Karpas-422 (cell line): ENCODE data around the gene MMADHC. TPM values are rescaled to one million over a fixed set of nuclear protein-coding genes. Genes with fewer than 3 reads are reported as not detected.

ENCODE experiments used
- DNase-seq: peaks from one replicate; pipeline ENCODE4 v3.0.0-alpha.2; 2015
- H2AFZ ChIP-seq: fragments of 200-600 bp; sonication (generic); 2 replicates; pipeline ENCODE4 v1.6.1; 2014; ENCODE audit warnings: antibody characterized with exemption, low read length, mixed read lengths
- H3K27ac ChIP-seq: fragments of 200-600 bp; sonication (generic); 2 replicates; pipeline ENCODE4 v1.5.1; 2014; ENCODE audit warnings: mild to moderate bottlenecking, low read length, moderate library complexity
- H3K27me3 ChIP-seq: fragments of 200-600 bp; sonication (generic); 2 replicates; pipeline ENCODE4 v1.6.1; 2014; ENCODE audit warnings: low read length, mixed read lengths
- H3K36me3 ChIP-seq: fragments of 200-600 bp; sonication (generic); 2 replicates; pipeline ENCODE4 v1.6.1; 2014; ENCODE audit warnings: low read length, mixed read lengths; ENCODE audit not compliant: insufficient read depth
- H3K4me1 ChIP-seq: fragments of 200-600 bp; sonication (generic); 2 replicates; pipeline ENCODE4 v1.6.1; 2014; ENCODE audit warnings: mild to moderate bottlenecking, low read length, mixed read lengths
- H3K4me2 ChIP-seq: fragments of 200-600 bp; sonication (generic); 2 replicates; pipeline ENCODE4 v1.6.1; 2014; ENCODE audit warnings: low read length, low read depth, mild to moderate bottlenecking; ENCODE audit not compliant: poor library complexity, severe bottlenecking
- H3K4me3 ChIP-seq: fragments of 200-600 bp; sonication (generic); 2 replicates; pipeline ENCODE4 v1.5.1; 2014; ENCODE audit warnings: mild to moderate bottlenecking, antibody characterized with exemption, low read length, mixed read lengths
- H3K79me2 ChIP-seq: fragments of 200-600 bp; sonication (generic); 2 replicates; pipeline ENCODE4 v1.6.1; 2014; ENCODE audit warnings: mild to moderate bottlenecking, low read length, mixed read lengths
- H3K9ac ChIP-seq: fragments of 200-600 bp; sonication (generic); 2 replicates; pipeline ENCODE4 v1.6.0; 2014; ENCODE audit warnings: low read length
- H3K9me2 ChIP-seq: fragments of 200-600 bp; sonication (generic), shearing (Covaris generic); replicated peaks from 2 replicates; pipeline ENCODE4 v1.6.0; 2014; ENCODE audit warnings: mild to moderate bottlenecking, low read length, moderate library complexity; ENCODE audit not compliant: insufficient read depth
- H3K9me3 ChIP-seq: fragments of 300-700, 200-600 bp; sonication (generic); 2 replicates; pipeline ENCODE4 v1.6.1; 2014; ENCODE audit warnings: low read length, mixed read lengths
- H4K20me1 ChIP-seq: fragments of 200-600 bp; sonication (generic); 2 replicates; pipeline ENCODE4 v1.6.1; 2014; ENCODE audit warnings: mild to moderate bottlenecking, antibody characterized with exemption, low read length, low read depth; ENCODE audit not compliant: insufficient read depth
- total RNA-seq: library from RNA; depleted of rRNA; stranded (reverse); fragments of >200 nt; shearing (Covaris generic); gene quantifications from 2 replicates; pipeline ENCODE4 v1.2.3, GENCODE V29; 2014; ENCODE audit warnings: low replicate concordance

Gene MMADHC
- total RNA-seq, 1 experiment from 2014 or later = 110 TPM

GRCh38 chr2:149537092-149537726 is 50.4 kb downstream of the MMADHC start:
- H3K79me2 ChIP-seq = no peaks in the 10 kb centered on the region
- no peak overlapping the region for H3K4me3 ChIP-seq
- no peaks in the 10 kb centered on the region for H3K36me3 ChIP-seq
- H3K4me2 ChIP-seq = no peak overlapping the region
- H3K27ac ChIP-seq = no peak overlapping the region
- H3K9me3 ChIP-seq = no peaks in the 10 kb centered on the region
- H3K9ac ChIP-seq = no peak overlapping the region
- H2AFZ ChIP-seq = no peak overlapping the region
- H3K9me2 ChIP-seq = no peaks in the 10 kb centered on the region
- no peaks in the 10 kb centered on the region for H3K27me3 ChIP-seq
- no peaks in the 10 kb centered on the region for H3K4me1 ChIP-seq
- no peaks in the 10 kb centered on the region for H4K20me1 ChIP-seq
- DNase-seq = no peak

DNA sequence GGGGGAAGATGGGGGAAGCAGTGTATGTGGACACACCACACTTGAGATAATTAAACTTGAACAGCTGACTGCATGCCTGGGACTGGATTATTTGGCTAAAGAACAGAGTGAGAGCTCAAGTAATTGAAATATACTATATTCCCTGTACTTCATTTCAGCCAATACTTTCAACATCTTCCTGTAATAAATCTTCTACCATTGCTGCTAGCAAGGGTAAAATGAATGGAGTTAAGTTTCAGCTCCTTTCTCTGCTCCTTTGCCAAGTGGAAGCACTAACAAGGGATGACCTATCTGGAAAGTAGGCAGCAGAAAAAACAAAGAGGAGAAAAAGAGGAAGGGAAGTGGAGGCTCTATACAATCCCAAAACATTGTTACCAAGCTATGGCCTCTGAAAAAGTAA is 50.9 kb downstream of the MMADHC start:
- no peak overlapping the region for H2AFZ ChIP-seq
- H3K4me2 ChIP-seq = no peak overlapping the region
- H3K27me3 ChIP-seq = no peaks in the 10 kb centered on the region
- no peaks in the 10 kb centered on the region for H3K9me2 ChIP-seq
- H3K9ac ChIP-seq = no peak overlapping the region
- no peaks in the 10 kb centered on the region for H3K36me3 ChIP-seq
- H3K9me3 ChIP-seq = no peaks in the 10 kb centered on the region
- no peak overlapping the region for H3K27ac ChIP-seq
- no peak for DNase-seq
- H3K4me3 ChIP-seq = no peak overlapping the region
- H4K20me1 ChIP-seq = no peaks in the 10 kb centered on the region
- no peaks in the 10 kb centered on the region for H3K4me1 ChIP-seq
- no peaks in the 10 kb centered on the region for H3K79me2 ChIP-seq

DNA sequence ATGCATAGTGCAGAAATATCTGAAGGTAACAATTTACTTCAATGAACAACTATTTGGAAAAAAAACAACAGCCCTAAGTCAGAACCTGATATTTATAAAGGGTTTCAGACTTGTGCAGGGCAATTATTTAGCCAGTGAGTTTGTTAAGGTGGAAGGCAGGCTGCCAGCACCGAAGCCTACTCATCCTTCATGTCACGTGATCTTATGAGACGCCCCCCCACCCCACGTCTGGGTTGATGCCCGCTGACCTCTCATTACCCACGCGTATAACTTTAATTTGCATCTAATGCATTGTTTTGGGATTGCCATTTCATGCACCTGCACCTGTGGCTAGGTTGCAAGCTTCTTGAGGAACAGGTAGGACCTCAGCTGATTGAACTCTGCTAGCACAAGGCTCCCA is 52.9 kb downstream of the MMADHC start:
- H4K20me1 ChIP-seq = no peaks in the 10 kb centered on the region
- DNase-seq = no peak

GRCh38 chr2:149528983-149529382 is 58.6 kb downstream of the MMADHC start:
- Histone ChIP-seq H3K36me3 (no peaks in the 10 kb centered on the region), H3K4me3 (no peak overlapping the region), H2AFZ (no peak overlapping the region), H3K4me2 (no peak overlapping the region), H4K20me1 (no peaks in the 10 kb centered on the region), H3K4me1 (no peaks in the 10 kb centered on the region), H3K9me2 (no peaks in the 10 kb centered on the region), H3K79me2 (no peaks in the 10 kb centered on the region), H3K9me3 (no peaks in the 10 kb centered on the region), H3K9ac (no peak overlapping the region), H3K27me3 (no peaks in the 10 kb centered on the region), H3K27ac (no peak overlapping the region)
- no peak for DNase-seq

More for the DNA sequence above, 52.9 kb downstream of the MMADHC start:
- H3K9ac ChIP-seq = no peak overlapping the region
- no peaks in the 10 kb centered on the region for H3K9me3 ChIP-seq
- no peaks in the 10 kb centered on the region for H3K4me1 ChIP-seq
- no peaks in the 10 kb centered on the region for H3K36me3 ChIP-seq
- no peak overlapping the region for H3K4me2 ChIP-seq
- no peaks in the 10 kb centered on the region for H3K9me2 ChIP-seq
- no peaks in the 10 kb centered on the region for H3K79me2 ChIP-seq
- H3K4me3 ChIP-seq = no peak overlapping the region
- no peak overlapping the region for H3K27ac ChIP-seq
- no peaks in the 10 kb centered on the region for H3K27me3 ChIP-seq
- no peak overlapping the region for H2AFZ ChIP-seq

GRCh38 chr2:149527998-149528755 is 59.4 kb downstream of the MMADHC start:
- Histone ChIP-seq H3K27ac (no peak overlapping the region), H3K27me3 (no peaks in the 10 kb centered on the region), H4K20me1 (no peaks in the 10 kb centered on the region), H3K79me2 (no peaks in the 10 kb centered on the region), H3K9me3 (no peaks in the 10 kb centered on the region), H3K9me2 (no peaks in the 10 kb centered on the region), H3K4me3 (no peak overlapping the region), H3K36me3 (no peaks in the 10 kb centered on the region), H2AFZ (no peak overlapping the region), H3K4me1 (no peaks in the 10 kb centered on the region), H3K4me2 (no peak overlapping the region), H3K9ac (no peak overlapping the region)
- no peak for DNase-seq

- H3K36me3 ChIP-seq = no peaks in the 10 kb centered on the region
- no peak overlapping the region for H3K4me3 ChIP-seq
- no peaks in the 10 kb centered on the region for H4K20me1 ChIP-seq
- H3K9ac ChIP-seq = no peak overlapping the region
- DNase-seq = no peak
- H3K4me2 ChIP-seq = no peak overlapping the region
- no peaks in the 10 kb centered on the region for H3K27me3 ChIP-seq
- no peak overlapping the region for H2AFZ ChIP-seq
- no peaks in the 10 kb centered on the region for H3K79me2 ChIP-seq
- H3K27ac ChIP-seq = no peak overlapping the region
- H3K9me2 ChIP-seq = no peaks in the 10 kb centered on the region
- no peaks in the 10 kb centered on the region for H3K4me1 ChIP-seq
- no peaks in the 10 kb centered on the region for H3K9me3 ChIP-seq
These were observed 60.9 kb downstream of the MMADHC start for GRCh38 chr2:149526689-149527088.

- Histone ChIP-seq H3K9ac (no peak overlapping the region), H3K4me3 (no peak overlapping the region), H3K27me3 (no peaks in the 10 kb centered on the region), H3K9me3 (no peaks in the 10 kb centered on the region), H3K4me2 (no peak overlapping the region), H3K4me1 (no peaks in the 10 kb centered on the region), H2AFZ (no peak overlapping the region), H3K79me2 (no peaks in the 10 kb centered on the region), H3K27ac (no peak overlapping the region), H4K20me1 (no peaks in the 10 kb centered on the region), H3K36me3 (no peaks in the 10 kb centered on the region), H3K9me2 (no peaks in the 10 kb centered on the region)
- no peak for DNase-seq
These were observed 62.3 kb downstream of the MMADHC start for GRCh38 chr2:149525323-149525722.
